HUDEP-2 (cell line): ENCODE data around the gene RAB20.
"Not testable (repeated sequence)": the region's sequence is repeated elsewhere in the genome, so short reads cannot be mapped to it uniquely, and the experiment has no call there.

Experiments used
- DNase-seq, 76 experiments: peaks; one replicate each; lab custom pipeline; 2025; ENCODE audit not compliant: unreplicated experiment in 76 of 76; lab: John Stamatoyannopoulos, UW

Gene RAB20

GRCh38 chr13:110512198-110512740 is 49.3 kb downstream of the RAB20 start:
- no peak for DNase-seq

DNA sequence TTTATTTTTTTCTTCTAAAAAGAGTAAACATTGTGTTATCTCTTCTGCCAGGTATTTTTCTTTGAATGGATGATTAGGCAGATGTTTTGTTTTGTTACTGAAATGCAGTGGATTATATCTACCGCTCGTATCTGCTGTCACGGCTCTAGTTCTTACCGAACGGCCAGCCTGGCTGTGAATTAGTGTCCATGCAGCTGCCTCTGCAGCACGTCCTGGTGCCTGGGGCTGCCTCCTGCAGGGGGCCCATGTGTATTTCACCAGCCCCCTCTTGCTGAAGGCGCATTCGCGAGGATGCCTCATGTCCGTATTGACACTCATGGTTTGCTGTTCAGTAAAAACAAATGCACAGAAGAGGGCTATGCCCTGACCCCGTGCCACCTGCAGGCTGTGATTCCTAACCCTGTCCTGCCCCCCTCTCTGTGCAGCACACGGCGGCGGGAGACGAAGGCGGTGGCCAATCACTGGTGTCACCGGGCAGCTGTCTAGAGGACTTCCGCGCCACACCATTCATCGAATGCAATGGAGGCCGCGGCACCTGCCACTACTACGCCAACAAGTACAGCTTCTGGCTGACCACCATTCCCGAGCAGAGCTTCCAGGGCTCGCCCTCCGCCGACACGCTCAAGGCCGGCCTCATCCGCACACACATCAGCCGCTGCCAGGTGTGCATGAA is 49.9 kb downstream of the RAB20 start:
- DNase-seq: no peak

GRCh38 chr13:110509971-110510786 is 51.3 kb downstream of the RAB20 start:
- DNase-seq: peak in 58 of 76 experiments; percentile 3 to 78 (median 33)

DNA sequence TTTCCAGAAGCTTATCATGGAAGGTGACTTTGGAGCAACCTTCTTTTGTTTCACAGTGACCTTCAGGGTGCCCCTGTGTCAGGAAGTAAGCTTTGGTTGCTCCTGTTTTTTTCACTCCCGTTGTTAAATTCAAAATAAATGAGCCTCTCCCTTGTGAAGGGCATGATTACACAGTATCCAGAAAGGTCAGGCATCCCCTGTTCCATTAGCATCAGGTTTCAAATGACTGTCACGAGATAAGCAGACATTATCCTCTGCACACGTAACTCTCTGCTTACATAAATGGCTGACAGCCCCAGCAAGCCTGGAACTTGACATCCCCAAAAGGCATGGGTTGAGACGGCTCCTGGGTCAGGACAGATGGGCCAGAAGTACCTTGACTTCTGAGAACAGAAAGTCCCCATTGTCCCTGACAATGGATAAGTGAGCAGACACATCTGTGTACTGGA is 52.0 kb downstream of the RAB20 start:
- no peak for DNase-seq

DNA sequence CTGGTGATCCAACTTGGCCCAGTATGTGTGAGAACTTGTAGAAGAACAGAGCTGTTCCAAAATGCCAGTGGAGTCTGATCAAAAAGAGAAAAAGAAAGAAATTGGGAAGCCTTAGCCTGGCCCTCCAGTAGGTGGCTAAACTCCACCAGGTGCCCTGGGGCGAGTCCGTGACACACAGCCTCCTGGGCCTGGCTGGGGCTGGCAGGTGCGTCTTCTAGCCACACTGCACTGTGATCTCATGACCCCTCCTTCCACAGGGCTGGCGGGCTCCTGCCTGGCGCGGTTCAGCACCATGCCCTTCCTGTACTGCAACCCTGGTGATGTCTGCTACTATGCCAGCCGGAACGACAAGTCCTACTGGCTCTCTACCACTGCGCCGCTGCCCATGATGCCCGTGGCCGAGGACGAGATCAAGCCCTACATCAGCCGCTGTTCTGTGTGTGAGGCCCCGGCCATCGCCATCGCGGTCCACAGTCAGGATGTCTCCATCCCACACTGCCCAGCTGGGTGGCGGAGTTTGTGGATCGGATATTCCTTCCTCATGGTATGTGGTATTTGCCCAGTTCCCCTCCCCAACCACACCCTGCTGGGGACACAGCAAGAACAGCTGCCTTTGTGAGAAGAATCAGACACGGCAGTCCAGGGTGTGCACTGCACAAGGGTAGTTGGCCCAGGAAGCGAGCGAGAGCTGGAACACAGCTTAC is 53.7 kb downstream of the RAB20 start:
- DNase-seq: peak in 1 of 76 experiments; percentile 16

DNA sequence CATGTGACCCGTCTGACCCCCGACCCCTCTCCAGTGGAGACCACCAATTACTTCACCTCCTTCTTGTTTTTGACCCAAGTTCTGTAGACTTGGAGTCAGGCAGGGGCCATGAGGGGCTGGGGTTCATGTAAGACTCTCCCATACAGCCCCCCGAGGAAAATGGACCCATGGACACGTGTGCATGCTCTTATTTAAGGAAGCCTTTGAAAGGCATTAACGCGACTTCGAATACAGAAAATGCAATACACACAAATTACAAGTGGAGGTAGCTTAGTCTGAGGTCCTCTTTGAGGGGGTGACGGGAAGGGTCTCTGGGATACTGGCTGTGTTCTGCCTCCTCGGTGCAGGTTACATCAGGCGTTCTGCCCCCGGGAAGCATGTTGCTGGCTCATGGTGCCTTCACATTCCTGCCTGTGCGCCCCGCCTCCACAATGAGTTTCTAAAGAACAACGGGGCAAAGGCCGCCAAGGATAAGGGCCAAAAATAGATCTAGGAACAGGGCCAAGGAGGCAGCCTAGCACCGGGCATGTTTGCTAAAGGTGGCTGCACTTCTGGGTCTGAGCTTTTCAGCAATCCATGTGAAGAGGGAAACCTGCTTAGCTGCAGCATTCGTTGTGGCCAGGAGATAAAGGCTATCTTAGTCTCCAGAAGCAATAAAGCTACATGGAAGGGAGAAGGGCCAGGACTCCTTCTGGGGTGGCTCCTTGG is 54.5 kb downstream of the RAB20 start:
- peak in 70 of 76 experiments; percentile 3 to 81 (median 45) for DNase-seq

- no peak for DNase-seq
These were observed 55.1 kb downstream of the RAB20 start for GRCh38 chr13:110506396-110506795.

DNA sequence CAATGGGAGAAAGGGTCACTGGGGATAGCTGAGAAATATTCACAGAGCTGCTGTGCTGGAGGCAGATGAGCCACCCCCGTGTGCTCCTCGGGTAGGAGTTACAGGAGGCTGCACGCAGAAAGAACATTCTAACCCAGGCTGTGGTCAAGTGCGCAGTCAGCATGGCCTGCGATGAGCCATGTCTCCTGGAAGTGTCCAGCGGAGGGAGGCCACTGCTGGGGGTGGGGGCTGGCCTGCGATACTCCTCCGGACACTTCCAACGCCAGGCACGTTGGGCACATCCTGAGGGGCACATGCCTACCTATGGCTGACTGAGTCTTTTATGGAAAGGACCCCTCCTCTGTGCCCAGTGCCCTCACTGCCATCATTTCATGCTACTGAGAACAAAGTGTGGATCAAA is 55.9 kb downstream of the RAB20 start:
- DNase-seq: no peak

GRCh38 chr13:110503979-110504499 is 57.5 kb downstream of the RAB20 start:
- no peak for DNase-seq

DNA sequence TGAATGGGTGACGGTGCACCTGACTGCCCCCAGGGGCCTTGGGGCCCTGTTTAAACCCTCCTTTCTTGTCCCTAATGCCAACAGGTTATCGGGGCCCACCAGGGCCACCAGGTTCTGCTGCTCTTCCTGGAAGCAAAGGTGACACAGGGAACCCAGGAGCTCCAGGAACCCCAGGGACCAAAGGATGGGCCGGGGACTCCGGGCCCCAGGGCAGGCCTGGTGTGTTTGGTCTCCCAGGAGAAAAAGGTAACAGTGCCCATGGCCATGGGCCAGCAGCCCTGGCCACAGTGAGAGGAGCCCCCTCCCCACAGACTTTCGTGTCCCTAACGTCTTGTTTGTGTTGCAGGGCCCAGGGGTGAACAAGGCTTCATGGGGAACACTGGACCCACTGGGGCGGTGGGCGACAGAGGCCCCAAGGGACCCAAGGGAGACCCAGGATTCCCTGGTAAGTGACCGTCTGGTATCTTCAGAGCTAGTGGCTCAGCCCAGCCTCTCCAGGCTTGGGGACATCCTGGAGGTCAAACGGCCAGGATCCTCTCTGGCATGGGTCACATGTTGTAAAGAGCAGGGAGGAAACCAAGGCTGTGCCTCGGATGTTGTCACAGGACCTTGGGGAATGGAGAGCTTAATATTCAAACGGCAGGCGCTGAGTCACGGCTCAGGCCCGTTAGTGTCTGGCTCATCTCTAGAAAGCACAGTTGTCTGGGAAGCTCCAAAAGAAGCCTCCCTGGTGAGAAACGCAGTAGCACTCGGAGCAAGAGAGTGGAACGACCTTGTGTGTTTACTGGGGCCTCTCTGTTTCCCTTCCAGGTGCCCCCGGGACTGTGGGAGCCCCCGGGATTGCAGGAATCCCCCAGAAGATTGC is 58.3 kb downstream of the RAB20 start:
- DNase-seq: no peak

DNA sequence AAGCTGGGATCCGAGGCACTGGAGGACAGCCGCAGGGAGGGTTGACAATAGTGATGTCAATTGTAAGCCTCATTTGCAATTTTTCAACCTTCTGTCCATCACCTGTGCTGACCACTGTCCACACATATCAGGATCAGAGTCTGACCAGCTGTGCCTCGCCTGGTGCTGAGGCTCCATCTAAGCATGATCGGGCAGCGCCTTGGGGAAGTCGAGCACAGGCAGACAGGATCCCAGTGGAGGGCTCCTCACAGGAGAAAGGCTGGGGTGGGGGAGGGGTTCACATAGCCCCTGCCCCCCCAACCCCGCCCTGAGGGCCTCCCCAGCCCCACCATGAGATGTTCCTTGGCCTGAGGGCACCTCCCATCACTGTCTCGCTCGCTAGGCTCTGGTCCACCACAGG is 60.3 kb downstream of the RAB20 start:
- DNase-seq: no peak

DNA sequence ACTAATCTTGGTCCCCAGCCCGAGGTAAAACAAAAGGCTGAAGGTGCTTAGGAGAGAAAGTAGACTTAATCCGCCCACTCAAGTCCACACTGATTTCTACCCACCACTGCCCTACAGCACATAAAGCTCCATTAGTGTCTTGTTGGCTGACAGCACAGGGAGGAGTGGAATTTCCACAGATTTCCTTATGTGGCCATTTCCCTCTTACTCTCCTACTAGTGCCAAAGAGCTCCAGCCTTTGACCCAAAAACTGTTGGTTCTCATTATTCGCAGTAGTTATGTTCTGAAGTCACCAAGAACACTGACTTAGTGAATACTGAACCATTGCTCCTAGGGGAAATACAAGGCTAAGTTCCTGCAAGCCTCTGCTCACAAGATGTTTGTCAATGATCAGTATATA is 61.2 kb downstream of the RAB20 start:
- no peak for DNase-seq

- no peak for DNase-seq
These were observed 61.8 kb downstream of the RAB20 start for GRCh38 chr13:110499621-110500281.

DNA sequence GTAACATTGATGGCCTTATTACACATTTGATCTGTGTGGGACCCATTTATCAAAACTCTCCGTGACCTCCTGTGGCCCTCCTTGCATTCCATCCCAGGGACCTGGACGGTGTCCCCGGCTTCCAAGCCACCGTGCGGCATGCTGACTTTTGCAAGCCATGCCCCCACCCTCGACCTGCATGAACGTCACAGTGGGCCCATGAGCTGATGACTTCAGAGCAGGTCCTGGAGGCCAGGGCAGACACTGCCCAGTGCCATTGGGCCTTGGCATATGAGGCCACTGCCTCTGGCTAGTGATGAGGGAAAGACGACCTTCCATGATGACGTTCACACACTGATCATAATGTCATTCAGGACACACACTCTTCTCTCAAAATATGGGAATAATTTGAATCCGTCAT is 62.8 kb downstream of the RAB20 start:
- DNase-seq: no peak

DNA sequence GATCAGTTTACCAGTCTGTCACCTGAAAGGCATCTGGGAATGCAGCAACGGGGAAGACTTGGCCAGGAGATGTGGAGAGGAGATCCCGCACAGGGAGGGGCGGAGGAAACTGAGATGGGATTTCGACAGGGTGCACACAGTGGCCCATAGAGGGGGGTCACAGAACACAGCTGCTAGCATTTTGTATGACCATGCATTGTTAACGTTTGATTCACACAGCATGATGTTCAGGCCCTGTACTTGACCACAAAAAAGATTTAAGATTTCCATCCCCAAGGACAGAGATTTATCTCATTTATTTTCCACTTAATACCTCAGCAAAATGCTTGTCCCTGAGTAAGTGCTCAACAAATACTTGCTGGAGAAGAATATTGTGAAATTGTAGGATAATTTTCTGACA is 63.2 kb downstream of the RAB20 start:
- no peak for DNase-seq

DNA sequence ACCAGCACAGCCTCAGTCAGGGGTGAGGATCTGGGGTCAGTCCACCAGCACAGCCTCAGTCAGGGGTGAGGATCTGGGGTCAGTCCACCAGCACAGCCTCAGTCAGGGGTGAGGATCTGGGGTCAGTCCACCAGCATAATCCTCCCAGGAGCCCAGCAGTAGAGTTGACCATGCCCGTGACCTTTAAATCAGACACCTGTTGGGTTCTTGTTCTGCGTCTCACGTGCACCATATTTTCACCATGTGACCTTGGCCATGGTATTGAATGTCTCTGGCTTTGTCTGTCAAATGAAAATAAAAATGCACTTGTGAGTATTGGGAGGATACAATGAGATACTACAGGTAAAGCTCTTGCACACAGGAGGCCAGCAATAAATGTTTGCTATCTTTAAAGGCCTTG is 63.6 kb downstream of the RAB20 start:
- not testable (repeated sequence) for DNase-seq

- no peak for DNase-seq
These were observed 64.5 kb downstream of the RAB20 start for GRCh38 chr13:110497003-110497402.

GRCh38 chr13:110496281-110496680 is 65.2 kb downstream of the RAB20 start:
- DNase-seq: no peak

DNA sequence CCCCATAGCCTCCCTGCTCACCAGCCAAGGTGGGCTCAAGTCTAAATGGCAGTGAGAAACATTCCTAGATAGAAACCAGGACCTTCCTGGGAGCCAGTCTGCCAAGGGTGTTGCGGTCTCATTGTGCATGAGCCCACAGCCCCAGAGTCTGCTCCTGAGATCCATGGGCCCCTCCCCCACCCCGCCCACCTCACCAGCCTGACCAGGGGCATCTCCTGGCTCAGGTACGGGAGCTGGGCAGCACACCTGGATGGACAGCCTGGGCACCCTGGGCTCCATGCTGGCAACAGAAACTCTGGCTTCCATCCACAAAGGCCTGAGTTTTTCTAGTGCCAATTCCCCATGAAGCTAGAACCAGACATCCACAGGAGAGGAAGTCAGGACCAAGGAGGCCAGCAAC is 65.6 kb downstream of the RAB20 start:
- no peak for DNase-seq
